Body of pancreas (tissue), 4 donors: ENCODE measurements around the gene ISCA2.

Experiments
- POLR2A ChIP-seq, 3 donors: fragments of 450-650 bp; IDR thresholded peaks; one replicate each; pipeline ENCODE4 v1.6.1; 2016; ENCODE audit warnings: antibody characterized with exemption in 3 of 3, mild to moderate bottlenecking in 2 of 3
- TF ChIP-seq, protein P1 (sequence below), 7 experiments: fragments of 450-650 bp in 4 of 7; fragments of 200-600 bp in 3 of 7; sonication (generic) in 3 of 7; IDR thresholded peaks; one replicate each; pipeline ENCODE4 v1.5.1; 2016 to 2019; ENCODE audit warnings: antibody characterized with exemption in 7 of 7

DNA sequence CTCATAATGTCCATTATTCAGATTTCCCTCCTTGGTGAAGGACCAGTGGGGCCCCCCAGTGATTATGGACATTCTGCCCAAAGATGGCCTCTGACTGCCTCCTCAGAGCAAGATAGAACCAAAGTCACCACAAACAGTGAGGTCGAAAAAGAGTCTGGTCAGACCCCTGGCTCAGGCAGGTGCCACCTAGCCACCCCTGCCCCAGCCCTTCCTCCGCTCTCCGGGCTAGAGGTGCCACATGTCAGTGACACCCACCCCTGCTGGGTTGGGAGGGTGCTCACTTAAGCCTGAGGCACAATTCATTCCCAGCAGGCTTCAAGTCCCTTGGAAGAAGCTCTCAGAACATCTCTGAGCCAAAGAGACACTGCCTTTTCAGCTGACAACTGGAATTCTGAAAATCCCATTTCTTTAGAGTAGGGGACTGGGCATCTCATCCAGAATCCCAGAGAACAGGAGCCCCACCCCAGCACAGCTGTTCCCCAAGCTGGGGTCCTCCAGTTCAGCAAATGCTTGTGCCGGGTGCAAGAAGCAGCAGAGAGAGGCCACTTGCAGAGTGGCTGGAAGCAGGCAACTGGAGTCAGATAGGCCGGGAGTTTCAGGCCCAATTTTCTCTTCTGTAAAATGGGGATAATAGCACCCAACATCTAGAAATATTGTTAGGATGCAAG is 50.3 kb downstream of the ISCA2 start:
- TF ChIP-seq, protein P1, sequence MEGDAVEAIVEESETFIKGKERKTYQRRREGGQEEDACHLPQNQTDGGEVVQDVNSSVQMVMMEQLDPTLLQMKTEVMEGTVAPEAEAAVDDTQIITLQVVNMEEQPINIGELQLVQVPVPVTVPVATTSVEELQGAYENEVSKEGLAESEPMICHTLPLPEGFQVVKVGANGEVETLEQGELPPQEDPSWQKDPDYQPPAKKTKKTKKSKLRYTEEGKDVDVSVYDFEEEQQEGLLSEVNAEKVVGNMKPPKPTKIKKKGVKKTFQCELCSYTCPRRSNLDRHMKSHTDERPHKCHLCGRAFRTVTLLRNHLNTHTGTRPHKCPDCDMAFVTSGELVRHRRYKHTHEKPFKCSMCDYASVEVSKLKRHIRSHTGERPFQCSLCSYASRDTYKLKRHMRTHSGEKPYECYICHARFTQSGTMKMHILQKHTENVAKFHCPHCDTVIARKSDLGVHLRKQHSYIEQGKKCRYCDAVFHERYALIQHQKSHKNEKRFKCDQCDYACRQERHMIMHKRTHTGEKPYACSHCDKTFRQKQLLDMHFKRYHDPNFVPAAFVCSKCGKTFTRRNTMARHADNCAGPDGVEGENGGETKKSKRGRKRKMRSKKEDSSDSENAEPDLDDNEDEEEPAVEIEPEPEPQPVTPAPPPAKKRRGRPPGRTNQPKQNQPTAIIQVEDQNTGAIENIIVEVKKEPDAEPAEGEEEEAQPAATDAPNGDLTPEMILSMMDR (IDR thresholded peaks at IDR 0.05) = no peak
- no peak for TF ChIP-seq POLR2A (IDR thresholded peaks at IDR 0.05)
